ENCODE measurements around the gene TPP1. TPM values are rescaled to one million over a fixed set of nuclear protein-coding genes. Genes with fewer than 3 reads are reported as not detected.

The TPP1 gene
- total RNA-seq, 3 donors from 2014 or later: 27.2 to 71.4 (median 38.2) TPM

GRCh38 chr11:6603287-6604080, 15.7 kb downstream of the TPP1 start, which contains the start of the genes ILK and RRP8:
Gene ILK, plus strand, starts transcription at chr11:6603774. Its CDS starts 498 bp downstream, at chr11:6604272.
Gene RRP8, minus strand, starts transcription at chr11:6603616. Its CDS starts 114 bp downstream, at chr11:6603502.
- Histone ChIP-seq H3K9me3 (no peaks in the 10 kb centered on the region), H3K27me3 (no peaks in the 10 kb centered on the region), H3K27ac (peak within 1 kb of the TSS; percentile 92 to 96), H3K4me1 (peaks cover 6 to 36% of the 10 kb centered on the region in 2 donors), H3K4me3 (peak within 1 kb of the TSS; percentile 76 to 93 (median 92)), H3K36me3 (peaks cover 10% of the 10 kb centered on the region)
- peak; percentile 88 to 91 for DNase-seq (ENCODE audit: low spot score in 2 of 2)
- TF ChIP-seq POLR2AphosphoS5 (IDR thresholded peaks at IDR 0.05): peak; percentile 14 to 72 (median 57)
- no peak for TF ChIP-seq CTCF (IDR thresholded peaks at IDR 0.05)
- intact Hi-C loops (cut with DNase I; ENCODE audit: low total_unique reads): no loop called here

GRCh38 chr11:6602096-6602940, 16.9 kb downstream of the TPP1 start:
- peak overlapping the region in 1 of 2 donors; percentile 96 for H3K27ac ChIP-seq
- no peaks in the 10 kb centered on the region for H3K27me3 ChIP-seq
- H3K36me3 ChIP-seq: peaks cover 8% of the 10 kb centered on the region
- H3K4me3 ChIP-seq: peak overlapping the region; percentile 76 to 93 (median 92)
- intact Hi-C loops (cut with DNase I; ENCODE audit: low total_unique reads): no loop called here
- H3K9me3 ChIP-seq: no peaks in the 10 kb centered on the region
- no peak for DNase-seq (ENCODE audit: low spot score in 2 of 2)
- no peak for TF ChIP-seq CTCF (IDR thresholded peaks at IDR 0.05)
- TF ChIP-seq POLR2A (IDR thresholded peaks at IDR 0.05): no peak
- no peak for TF ChIP-seq POLR2AphosphoS5 (IDR thresholded peaks at IDR 0.05)
- H3K4me1 ChIP-seq: peaks cover 6 to 28% of the 10 kb centered on the region in 2 donors

GRCh38 chr11:6601041-6601461, 18.2 kb downstream of the TPP1 start:
- no peaks in the 10 kb centered on the region for H3K9me3 ChIP-seq
- no peak overlapping the region for H3K4me3 ChIP-seq
- TF ChIP-seq POLR2A (IDR thresholded peaks at IDR 0.05) (no peak), CTCF (IDR thresholded peaks at IDR 0.05) (no peak), POLR2AphosphoS5 (IDR thresholded peaks at IDR 0.05) (no peak)
- H3K27me3 ChIP-seq: no peaks in the 10 kb centered on the region
- H3K36me3 ChIP-seq: peaks cover 8% of the 10 kb centered on the region
- DNase-seq (ENCODE audit: low spot score in 2 of 2): no peak
- H3K4me1 ChIP-seq: peaks cover 6 to 21% of the 10 kb centered on the region in 2 donors
- no peak overlapping the region for H3K27ac ChIP-seq
- intact Hi-C loops (cut with DNase I; ENCODE audit: low total_unique reads): no loop called here

GRCh38 chr11:6599881-6600390, 19.3 kb downstream of the TPP1 start:
- Histone ChIP-seq H3K36me3 (peaks cover 8% of the 10 kb centered on the region), H3K27me3 (no peaks in the 10 kb centered on the region), H3K4me1 (peaks cover 6 to 13% of the 10 kb centered on the region in 2 donors), H3K9me3 (no peaks in the 10 kb centered on the region), H3K4me3 (no peak overlapping the region), H3K27ac (no peak overlapping the region)
- intact Hi-C loops (cut with DNase I; ENCODE audit: low total_unique reads): no loop called here
- DNase-seq (ENCODE audit: low spot score in 2 of 2): no peak
- TF ChIP-seq POLR2A (IDR thresholded peaks at IDR 0.05): no peak
- no peak for TF ChIP-seq POLR2AphosphoS5 (IDR thresholded peaks at IDR 0.05)
- TF ChIP-seq CTCF (IDR thresholded peaks at IDR 0.05): no peak

Measured in breast epithelium (tissue), 4 donors.